Stimulated activated CD4-positive, alpha-beta T cell treated with anti-CD3 and anti-CD28 coated beads, Interleukin-4, amount 100 ng/mL, for 48 hours (primary cell): ENCODE data around the gene EPS8.

Experiments used
- DNase-seq, 2 donors: peaks; one replicate each; pipeline ENCODE4 v3.0.0-alpha.2; 2020; ENCODE audit warnings: low read depth in 2 of 2

Gene EPS8

GRCh38 chr12:15719230-15719629 lies 70.0 kb downstream of the EPS8 start:
- DNase-seq, result no peak

DNA sequence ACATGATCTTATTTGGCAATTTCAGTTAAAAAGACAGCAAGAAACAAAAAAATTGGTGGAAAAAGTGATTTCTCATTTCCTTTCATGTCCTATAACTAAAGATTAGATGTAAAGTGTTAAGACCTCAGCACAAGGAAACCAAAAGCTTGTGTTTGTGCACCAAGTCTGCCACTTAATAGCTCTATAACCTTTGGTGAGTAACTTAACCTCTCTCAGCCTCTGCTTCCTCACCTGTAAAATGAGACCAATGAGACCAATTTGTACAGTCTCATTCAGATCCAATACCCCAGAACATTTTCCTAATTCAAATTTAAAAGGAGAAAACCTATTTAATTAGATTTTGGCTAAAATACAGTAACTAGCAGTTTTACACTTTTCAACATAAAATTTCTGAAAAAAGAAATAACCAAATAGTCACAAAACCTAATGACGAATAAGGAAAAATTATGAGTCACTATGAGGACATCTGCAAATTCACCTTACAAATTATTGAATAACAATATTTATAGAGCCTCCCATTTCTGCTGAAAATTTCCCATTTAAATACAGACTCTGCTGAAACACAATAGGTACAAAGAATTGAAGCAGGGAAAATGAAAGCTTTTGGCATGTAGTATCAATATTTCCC lies 71.1 kb downstream of the EPS8 start:
- no peak for DNase-seq

GRCh38 chr12:15716581-15716980 lies 72.6 kb downstream of the EPS8 start:
- DNase-seq, result no peak

DNA sequence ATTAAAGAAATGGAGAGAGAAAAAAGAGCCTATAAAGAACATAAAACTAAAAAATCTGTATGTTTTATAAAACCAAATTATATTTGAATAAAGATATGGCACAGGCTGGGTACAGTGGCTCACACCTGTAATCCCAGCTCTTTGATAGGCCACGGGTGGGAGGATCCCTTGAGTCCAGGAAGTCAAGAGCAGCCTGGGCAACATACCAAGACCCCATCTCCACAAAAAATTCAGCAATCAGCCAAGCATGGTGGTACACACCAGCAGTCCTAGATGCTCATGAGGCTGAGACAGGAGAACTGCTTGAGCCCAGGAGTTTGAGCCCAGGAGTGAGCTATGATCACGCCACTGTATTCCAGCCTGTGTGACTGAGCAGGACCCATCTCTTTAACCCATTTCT lies 74.9 kb downstream of the EPS8 start:
- no peak for DNase-seq

- DNase-seq, result no peak
These were observed 76.1 kb downstream of the EPS8 start for GRCh38 chr12:15712823-15713660.

DNA sequence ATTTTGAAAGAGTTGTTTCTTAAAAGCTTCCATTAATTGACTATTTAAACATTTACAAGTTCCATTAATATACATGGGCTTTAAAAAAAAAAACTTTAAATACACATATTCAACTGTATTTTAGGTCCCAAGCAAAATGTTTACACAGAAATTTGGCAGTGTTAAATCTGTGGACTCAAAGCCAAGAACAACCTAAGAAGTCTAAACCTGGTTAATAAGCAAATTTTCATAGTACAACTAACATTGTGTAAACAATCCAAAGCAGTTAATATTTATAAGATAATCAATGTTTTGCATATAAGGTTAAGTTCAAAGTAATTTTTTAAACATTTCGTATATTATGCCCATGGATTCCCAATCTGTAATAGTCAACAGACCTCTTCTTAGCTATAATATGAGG lies 77.0 kb downstream of the EPS8 start:
- DNase-seq, result no peak

GRCh38 chr12:15710860-15711510 lies 78.2 kb downstream of the EPS8 start:
- DNase-seq, result no peak

GRCh38 chr12:15709551-15709950 lies 79.6 kb downstream of the EPS8 start:
- no peak for DNase-seq

DNA sequence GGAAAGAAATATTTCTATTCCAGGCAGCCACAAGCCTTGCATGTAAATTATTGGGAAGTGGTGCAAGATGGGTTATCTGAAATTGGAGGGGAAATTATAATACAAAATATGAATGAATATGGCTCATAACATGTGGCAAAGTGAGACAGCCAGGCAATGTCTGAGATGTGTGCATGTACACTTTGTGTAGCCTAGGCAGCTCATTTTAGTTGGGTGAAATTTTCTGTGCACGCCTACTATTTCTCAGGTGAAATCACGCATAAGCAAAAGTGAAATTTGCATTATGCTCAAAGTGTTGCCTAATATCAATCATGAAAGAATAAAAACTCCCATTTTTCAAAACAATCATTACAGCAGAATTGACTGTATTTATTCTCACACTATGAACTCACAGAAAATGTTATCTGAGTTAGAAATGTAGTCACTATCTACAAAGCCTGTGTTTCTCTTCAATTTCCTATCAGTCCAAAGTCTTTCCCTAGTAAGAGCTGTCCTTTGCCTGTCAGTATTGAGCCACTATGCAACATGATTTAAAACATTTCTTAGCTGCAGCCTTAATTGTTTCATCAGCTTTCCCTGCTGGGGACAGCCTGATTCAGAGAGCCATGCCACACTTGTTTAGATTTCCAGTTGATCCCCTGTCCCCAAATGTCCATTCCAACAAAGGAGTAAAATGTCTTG lies 80.7 kb downstream of the EPS8 start:
- no peak for DNase-seq

DNA sequence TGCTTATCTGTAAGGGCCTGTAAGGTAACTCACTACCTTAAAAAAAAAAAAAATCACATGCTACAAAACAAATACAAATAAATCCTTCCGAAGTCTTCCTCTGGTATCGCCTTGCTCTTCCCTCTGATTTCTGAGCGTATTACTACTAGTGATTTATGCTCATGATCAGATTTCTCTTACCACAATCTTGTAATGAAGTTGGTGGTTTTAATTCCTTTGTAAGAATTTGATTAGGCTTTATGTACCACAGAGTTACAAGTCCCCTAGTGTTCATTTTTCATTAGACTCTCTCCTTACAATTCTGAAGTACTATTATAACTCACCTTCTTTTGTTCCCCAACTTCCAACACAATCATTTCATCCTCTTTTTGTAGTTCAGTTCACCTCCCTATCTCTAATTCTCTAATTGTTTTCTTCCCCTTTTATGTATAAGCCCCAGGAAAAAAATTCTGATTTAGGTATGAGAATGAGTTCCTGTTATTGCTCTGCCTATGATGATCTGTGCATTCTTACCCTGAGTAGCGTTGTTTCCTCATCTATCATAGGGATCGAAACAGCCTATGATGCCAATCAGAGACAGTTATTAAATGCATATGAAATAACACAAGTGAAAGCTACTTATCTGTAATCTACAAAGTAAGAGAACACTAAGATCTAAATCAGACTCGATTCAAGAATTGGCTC lies 81.5 kb downstream of the EPS8 start:
- no peak for DNase-seq

- DNase-seq, result no peak
These were observed 83.0 kb downstream of the EPS8 start for GRCh38 chr12:15706010-15706676.

DNA sequence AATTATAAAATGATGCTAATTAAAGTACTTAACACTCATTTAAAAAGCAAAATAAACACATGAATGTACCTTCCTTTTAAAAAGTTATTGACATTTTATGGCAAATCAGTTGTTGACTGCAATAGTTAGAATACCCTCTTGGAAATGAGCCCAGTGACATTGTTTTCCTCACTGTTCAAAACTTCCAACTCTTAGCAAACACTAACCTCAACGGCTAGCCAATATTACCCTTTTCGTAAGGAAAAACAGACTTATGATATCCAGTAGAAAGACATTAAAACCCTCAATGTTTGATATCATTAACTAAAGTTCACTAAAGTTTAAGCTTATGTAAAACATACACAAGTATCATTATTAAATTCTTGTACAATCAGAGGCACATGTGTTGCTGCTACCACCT lies 83.6 kb downstream of the EPS8 start:
- no peak for DNase-seq

DNA sequence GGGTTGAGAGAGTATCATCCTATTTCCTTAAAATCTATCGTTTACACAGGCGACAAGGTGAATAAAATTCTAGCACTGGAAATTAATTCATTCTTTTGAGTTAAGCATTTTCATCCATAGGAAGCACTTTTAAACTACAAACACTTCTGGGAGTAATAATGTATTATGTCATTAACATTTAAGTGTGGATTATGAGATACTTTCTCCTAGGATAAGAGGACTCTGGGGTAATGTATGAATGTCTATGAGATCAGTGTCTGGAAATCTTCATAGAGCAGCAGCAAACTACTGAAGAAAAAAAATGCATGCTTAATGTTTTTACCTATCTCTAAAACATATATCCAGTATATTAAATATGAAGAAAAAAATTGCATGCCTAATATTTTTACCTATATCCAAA lies 86.9 kb downstream of the EPS8 start:
- DNase-seq, result no peak

DNA sequence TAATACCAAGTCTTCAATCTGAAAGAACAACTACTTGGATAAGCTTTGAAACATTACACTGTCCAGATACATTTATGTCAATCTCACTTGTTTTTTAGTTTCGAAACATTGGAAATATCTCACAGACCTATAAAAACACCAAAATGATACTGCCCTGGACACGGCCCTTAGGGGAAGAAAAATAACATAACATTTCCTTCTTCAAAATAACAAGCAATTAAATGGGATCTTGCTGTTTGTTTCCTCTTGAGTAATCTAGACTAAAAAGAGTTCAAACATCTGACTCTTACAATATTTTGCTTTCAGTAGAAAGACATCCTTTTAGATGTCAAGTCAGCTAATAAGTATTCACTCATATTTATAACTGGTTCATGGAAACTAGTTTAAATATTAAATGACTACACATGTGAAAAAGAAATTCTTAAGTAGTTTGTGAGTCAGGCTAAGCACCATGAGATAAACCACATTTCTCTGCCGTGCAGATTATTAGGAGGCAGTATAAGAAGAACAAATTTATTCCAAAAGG lies 87.5 kb downstream of the EPS8 start:
- DNase-seq, result no peak

- DNase-seq, result peak in 1 of 2 donors; percentile 3
These were observed 88.0 kb downstream of the EPS8 start for GRCh38 chr12:15701206-15701605.

GRCh38 chr12:15700595-15700994 lies 88.6 kb downstream of the EPS8 start:
- no peak for DNase-seq

DNA sequence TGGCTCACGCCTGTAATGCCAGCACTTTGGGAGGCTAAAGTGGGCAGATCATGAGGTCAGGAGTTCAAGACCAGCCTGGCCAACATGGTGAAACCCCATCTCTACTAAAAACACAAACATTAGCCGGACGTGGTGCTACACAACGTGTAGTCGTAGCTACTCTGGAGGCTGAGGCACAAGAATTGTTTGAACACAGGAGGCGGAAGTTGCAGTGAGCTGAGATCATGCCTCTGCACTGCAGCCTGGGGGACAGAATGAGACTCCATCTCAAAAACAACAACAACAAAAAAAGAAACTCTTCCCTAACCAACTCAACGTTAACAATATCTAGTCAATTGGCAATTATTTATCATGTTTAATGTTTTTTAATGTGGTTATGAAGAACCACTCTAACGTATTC lies 89.3 kb downstream of the EPS8 start:
- DNase-seq, result no peak

- DNase-seq, result no peak
These were observed 90.8 kb downstream of the EPS8 start for GRCh38 chr12:15698377-15698871.

GRCh38 chr12:15697201-15697600 lies 92.0 kb downstream of the EPS8 start:
- no peak for DNase-seq

GRCh38 chr12:15693228-15693911 lies 95.8 kb downstream of the EPS8 start:
- no peak for DNase-seq
